ENCODE data around the gene MINPP1.
"Not testable (repeated sequence)": the region's sequence is repeated elsewhere in the genome, so short reads cannot be mapped to it uniquely, and the experiment has no call there.

MINPP1 gene, protein sequence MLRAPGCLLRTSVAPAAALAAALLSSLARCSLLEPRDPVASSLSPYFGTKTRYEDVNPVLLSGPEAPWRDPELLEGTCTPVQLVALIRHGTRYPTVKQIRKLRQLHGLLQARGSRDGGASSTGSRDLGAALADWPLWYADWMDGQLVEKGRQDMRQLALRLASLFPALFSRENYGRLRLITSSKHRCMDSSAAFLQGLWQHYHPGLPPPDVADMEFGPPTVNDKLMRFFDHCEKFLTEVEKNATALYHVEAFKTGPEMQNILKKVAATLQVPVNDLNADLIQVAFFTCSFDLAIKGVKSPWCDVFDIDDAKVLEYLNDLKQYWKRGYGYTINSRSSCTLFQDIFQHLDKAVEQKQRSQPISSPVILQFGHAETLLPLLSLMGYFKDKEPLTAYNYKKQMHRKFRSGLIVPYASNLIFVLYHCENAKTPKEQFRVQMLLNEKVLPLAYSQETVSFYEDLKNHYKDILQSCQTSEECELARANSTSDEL
- 13.3 to 23.2 reads per million in 2 donors for total RNA-seq

- peak; percentile 43 for DNase-seq
These were observed at the start of gene MINPP1 for GRCh38 chr10:87504640-87505365. TSS of gene MINPP1 (plus strand) at chr10:87504893. CDS start at chr10:87504916, 23 bp downstream.

DNA sequence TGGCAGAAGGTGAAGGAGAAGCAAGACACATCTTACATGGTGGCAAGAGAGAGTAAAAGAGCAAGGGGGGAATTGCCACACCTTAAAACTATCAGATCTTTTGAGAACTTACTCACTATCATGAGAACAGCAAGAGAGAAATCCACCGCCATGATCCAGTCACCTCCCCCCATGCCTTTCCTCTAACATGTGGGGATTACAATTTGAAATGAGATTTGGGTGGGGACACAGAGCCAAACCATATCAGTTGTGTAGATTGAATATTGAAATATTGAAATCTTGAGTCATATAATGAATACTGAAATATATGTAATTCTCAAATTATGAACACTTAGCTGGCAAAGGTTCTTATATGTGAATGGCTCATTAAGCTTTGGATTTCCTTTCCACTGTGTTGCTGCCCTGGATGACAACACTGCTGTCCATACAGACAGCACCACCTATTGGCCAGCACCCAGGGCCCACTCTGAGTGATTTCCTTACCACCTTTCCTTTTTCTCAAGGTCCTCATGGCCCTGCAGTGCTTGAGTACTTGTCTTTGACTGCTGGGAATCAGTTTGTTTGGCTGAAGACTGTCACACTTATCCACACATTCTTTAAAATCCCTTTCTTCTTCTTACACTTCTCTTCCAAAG is 48.0 kb upstream of the MINPP1 start:
- DNase-seq = not testable (repeated sequence)

DNA sequence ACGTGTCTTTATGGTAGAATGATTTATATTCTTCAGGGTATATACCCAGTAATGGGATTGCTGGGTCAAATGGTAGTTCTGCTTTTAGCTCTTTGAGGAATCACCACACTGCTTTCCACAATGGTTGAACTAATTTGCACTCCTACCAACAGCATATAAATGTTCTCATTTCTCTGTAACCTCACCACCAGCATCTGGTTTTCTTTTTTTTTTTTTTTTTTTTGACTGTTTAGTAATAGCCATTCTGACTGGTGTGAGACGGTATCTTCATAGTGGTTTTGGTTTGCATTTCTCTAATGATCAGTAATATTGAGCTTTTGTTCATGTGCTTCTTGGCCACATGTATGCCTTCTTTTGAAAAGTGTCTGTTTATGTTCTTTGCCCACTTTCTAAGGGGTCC is 42.9 kb upstream of the MINPP1 start:
- not testable (repeated sequence) for DNase-seq

GRCh38 chr10:87466849-87467248 is 37.8 kb upstream of the MINPP1 start:
- DNase-seq = not testable (repeated sequence)

DNA sequence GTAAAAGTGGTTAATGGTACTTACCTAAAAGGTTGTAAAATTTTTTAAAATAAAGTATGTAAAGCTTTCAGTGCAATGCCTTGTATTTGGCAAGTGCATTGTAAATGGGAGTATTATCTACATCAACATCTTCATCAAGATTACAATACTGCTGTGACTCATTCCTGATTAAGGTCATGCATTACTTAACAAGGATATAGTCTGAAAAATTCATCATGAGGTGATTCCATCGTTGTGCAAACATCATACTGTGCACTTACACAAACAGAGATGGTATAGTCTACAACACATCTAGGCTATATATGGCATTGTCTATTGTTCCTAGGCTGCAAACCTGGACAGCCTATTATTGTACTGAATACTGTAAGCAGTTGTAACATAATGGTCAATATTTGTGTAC is 16.0 kb upstream of the MINPP1 start:
- DNase-seq = not testable (repeated sequence)

- DNase-seq = not testable (repeated sequence)
These were observed 14.4 kb upstream of the MINPP1 start for GRCh38 chr10:87490285-87490684.

DNA sequence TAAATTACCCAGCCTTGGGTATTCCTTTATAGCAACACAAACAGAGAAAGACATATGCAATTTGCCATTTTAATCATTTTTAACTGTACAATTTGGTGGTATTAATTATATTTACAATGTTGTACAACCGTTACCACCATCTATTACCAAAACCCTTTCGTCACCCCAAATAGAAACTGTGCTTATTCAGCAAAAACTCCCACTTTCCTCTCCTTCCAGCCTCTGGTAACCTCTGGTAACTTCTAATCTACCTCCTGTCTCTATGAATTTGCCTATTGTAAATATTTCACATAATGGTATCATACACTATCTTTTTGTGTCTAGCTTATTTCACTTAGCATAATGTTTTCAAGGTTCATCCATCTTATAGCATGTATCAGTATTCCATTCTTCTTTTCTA is 12.2 kb upstream of the MINPP1 start:
- not testable (repeated sequence) for DNase-seq

DNA sequence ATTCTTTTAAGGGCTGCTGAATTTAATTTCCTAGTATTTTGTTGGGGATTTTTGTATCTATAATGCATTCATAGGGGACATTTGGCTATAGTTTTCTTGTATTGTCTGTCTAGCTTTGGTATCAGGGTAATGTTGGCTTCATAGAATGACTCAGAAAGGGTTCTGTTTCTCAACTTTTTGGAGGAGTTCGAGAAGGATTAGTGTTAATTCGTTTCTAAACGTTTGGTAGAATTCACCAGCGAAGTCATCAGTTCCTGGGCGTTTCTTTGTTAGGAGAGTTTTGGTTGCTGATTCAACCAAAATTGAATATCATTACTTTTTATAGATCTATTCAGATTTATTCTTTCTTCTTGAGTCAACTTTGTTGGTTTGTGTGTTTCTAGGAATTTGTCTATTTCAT is 9.2 kb upstream of the MINPP1 start:
- not testable (repeated sequence) for DNase-seq

- not testable (repeated sequence) for DNase-seq
These were observed 7.3 kb upstream of the MINPP1 start for GRCh38 chr10:87497386-87497785.

DNA sequence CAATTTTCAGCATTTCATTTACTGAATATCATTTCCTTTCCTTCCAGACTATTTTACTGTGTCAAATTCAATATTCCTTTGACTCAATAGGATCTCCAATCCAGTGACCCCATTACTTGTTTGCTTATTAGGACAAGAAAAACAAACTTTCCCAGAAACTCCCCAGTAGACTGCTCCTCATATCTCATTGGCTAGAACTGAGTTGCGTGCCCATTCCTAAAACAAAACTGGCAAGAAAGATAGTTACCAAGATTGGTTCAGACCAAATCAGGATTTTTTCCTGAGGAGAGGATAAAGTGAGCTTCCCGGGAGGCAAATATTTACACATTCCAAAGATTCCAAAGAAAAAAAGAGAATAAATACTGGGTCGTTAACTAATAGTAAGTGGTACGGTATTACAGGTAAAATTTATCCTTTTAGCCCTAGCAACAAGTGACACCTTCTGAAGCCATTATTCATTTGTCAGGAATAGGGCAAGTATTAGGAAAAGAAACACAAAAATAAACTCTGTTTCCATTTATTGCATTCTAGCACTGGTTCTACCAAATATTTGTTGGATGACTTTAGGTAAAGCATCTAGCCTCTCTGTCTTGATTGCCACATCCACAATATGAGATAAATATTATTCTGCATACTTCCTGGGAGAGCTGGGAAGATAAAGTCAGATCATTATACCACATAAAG is 6.4 kb upstream of the MINPP1 start:
- not testable (repeated sequence) for DNase-seq

GRCh38 chr10:87500646-87501048 is 4.0 kb upstream of the MINPP1 start:
- DNase-seq = no peak

DNA sequence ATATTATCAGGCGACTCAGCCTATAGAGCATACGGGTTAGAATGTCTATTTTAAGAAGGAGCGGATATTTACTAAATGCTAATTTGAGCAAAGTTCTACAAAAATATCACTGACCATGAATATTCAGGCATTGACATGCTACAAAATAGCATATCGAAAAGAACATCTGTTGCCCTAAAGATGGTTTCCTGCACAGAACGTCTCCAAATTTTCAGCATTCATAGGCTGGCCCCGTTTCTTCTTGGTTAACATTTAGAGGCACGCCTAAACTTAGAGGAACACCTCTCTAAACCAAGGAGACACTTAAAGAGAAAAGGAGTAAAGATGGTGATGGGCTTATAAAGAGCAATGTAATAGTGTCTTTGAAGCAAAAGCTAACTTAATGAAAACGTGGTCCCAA is 1.3 kb upstream of the MINPP1 start:
- no peak for DNase-seq

DNA sequence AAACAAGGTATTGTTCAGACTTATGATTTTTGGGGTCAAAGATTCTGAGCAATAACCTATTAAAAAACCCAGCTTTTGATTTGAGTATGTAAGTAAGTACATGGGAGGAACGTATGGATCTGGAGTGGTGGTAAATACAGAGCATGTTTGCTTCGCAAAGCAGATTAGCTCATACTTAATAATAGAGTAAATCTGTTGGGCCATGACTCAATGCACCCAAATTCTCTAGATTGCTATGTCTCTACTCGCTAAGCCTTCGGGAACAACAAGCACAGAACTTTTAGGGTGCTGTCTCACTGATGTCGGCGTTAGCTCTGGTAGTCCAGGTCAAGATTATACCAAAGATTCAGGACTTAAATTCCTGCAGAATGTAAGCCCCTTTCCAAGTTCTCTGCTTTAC is 807 bp upstream of the MINPP1 start:
- DNase-seq = no peak

DNA sequence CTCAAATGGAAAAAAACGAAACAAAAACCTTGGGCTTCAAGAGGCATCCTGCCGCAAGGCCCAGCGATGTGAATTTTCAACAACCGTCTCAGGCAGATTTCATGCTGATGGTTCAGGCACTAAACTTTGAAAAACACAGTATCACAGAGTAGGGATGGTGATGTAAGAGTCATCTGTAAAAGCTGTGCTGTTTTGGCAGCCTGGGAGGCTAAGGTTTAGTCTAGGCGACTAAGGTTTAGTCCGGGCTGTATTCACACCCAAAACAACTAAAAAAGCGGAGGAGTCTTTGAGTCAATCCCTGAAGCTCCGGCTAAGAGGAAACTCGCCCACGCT is 420 bp upstream of the MINPP1 start:
- no peak for DNase-seq

GRCh38 chr10:87505366-87506111 is 846 bp downstream of the MINPP1 start:
- DNase-seq = peak; percentile 13

DNA sequence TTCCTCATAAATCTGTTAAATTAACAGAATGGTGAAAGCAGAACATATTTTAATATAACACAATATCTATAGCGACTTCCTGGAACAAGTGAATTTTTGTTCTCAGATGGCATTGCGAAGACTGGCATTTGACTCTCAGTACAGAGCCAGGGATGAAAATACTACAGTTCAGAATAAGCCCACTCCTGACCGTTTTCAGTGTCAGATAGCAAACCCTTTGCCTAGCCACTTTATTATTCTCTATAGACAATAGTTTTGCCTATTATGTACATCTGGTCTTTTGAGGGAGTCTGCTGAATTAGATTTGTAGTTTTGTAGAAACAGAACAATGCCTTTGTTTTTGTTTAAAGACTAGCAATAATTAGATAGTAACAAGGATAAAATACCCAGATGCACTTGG is 2.3 kb downstream of the MINPP1 start:
- DNase-seq = no peak

DNA sequence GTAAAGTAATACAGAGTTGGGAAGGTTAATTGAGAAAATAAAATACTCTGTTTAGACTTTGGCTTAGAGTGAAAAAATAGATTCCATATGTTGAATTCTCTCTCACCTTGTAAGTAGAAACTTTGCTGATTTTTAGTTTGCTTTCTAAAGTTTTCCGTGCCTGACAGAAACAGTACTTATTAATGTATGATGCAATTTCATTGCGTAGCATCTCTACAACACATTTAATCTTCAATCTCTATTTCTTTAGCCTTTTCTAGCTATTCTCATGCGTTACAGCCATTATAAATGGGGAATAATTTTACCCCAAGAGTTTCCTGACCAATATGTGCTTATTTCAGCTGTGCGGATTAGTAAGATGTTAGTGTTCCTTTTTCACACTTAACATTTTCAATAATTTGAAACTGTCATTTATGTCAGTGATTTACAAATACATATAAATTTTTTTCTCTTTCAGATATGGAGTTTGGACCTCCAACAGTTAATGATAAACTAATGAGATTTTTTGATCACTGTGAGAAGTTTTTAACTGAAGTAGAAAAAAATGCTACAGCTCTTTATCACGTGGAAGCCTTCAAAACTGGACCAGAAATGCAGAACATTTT is 3.3 kb downstream of the MINPP1 start:
- no peak for DNase-seq

GRCh38 chr10:87508837-87509236 is 4.1 kb downstream of the MINPP1 start:
- no peak for DNase-seq

- DNase-seq = no peak
These were observed 5.3 kb downstream of the MINPP1 start for GRCh38 chr10:87510025-87510424.

DNA sequence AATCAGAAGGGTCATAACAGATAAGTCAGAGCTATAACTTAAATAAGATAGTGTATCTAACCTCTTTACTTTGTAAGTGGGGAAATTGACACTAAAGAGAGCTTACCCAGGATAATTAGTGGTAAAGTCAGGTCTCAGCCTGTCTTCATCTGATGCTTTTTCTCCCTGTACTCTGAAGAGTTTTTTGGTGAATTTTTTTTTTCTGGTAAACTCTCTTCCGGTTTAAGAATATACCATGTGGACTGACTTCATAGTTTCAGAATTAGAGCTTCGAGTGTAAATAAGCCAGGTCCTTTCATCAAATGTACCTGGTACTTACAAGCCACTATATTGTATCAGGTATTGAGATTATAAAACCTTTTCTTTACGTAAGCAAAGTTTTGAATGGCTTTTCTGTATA is 6.8 kb downstream of the MINPP1 start:
- DNase-seq = no peak

DNA sequence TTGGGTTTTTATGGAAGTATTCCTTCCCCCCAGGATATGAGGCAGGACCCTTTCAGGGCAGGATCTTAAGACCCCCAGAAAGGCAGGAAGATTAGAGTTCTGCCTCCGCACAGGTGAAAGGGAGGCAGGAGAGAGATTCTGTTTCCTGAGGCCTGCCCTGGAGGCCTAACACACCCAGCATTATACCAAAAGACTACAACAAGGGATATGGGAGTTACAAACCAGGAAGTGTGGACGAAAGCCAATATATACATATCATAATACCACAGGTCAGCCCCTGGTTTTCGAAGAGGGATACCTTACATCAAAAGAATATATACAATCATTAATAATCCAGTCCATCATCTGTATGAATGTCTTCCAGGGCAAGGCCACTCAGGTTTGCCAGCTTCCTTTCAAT is 14.2 kb downstream of the MINPP1 start:
- DNase-seq = no peak

DNA sequence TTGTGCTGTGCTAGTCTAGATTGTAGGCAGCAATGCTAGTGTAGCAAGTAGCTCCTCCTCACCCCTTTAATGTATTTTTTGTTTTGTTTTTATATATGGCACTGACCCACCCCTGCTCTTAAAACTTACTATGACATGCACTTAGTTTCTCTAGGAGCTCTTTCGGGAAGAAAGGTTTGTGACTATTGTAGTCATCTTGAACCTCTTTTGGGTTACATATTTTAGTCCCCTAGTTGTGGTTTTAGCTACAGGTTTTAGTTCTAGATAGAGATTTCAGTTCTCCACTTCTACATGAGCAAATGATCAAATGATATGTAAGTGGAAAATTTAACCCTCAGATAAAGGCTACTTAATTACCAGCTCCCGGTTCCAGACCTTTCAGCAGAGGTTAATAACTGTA is 14.9 kb downstream of the MINPP1 start:
- no peak for DNase-seq

All from activated gamma-delta T cell (primary cell).